Spinal cord (tissue), 10 donors: Measurements from ENCODE around the gene FAM241B. TPM values are rescaled to one million over a fixed set of nuclear protein-coding genes. Genes with fewer than 3 reads are reported as not detected.
A peak's percentile ranks its signal among the peaks of the same experiment; 100 is the strongest.

Experiments
- DNase-seq, 6 donors: peaks; one replicate each; pipeline versions ENCODE4 v3.0.0 to v3.0.0-alpha.2; 2013 to 2015; ENCODE audit warnings: low spot score in 6 of 6, low read depth in 4 of 6
- H3K27ac ChIP-seq: one replicate; pipeline ENCODE4 v1.5.1; 2013; ENCODE audit warnings: low read depth, low read length, control low read depth
- H3K27me3 ChIP-seq: one replicate; pipeline ENCODE4 v1.6.1; 2013; ENCODE audit warnings: low read length; ENCODE audit not compliant: control insufficient read depth, insufficient read depth
- H3K36me3 ChIP-seq: one replicate; pipeline ENCODE4 v1.6.1; 2013; ENCODE audit warnings: low read length; ENCODE audit not compliant: control insufficient read depth, insufficient read depth
- H3K4me1 ChIP-seq: one replicate; pipeline ENCODE4 v1.6.1; 2013; ENCODE audit warnings: low read length; ENCODE audit not compliant: control insufficient read depth, insufficient read depth
- H3K4me3 ChIP-seq: one replicate; pipeline ENCODE4 v1.5.1; 2013; ENCODE audit warnings: low read depth, low read length, control low read depth
- H3K9me3 ChIP-seq: one replicate; pipeline ENCODE4 v1.6.1; 2013; ENCODE audit warnings: low read length; ENCODE audit not compliant: control insufficient read depth, insufficient read depth
- WGBS: methylation state at CpG from one replicate; pipeline ENCODE4 v1.1.5; 2013; ENCODE audit warnings: missing lambda C conversion rate; ENCODE audit not compliant: insufficient coverage; 5-methylcytosine and 5-hydroxymethylcytosine counted together
- long read RNA-seq, 4 donors: transcript quantifications; one replicate each; lab custom pipeline, GENCODE V29; 2026
- polyA plus RNA-seq, 2 donors: library from polyadenylated mRNA; unstranded; fragments of 120-200 nt; gene quantifications; one replicate each; pipeline ENCODE4 v1.2.1, GENCODE V29; 2013; ENCODE audit not compliant: insufficient read length in 2 of 2
- total RNA-seq, 2 donors: library from RNA; depleted of rRNA in 1 of 2; stranded (reverse); fragments of 120-200 nt in 1 of 2; fragments of >200 nt in 1 of 2; gene quantifications; one replicate each; pipeline versions ENCODE4 v1.2.3 to v1.2.4, GENCODE V29; 2013 to 2014
- donor health status: healthy.

The FAM241B gene
- total RNA-seq (1 to 10 TPM; 5.1 to 9.8 TPM), polyA plus RNA-seq (10 to 100 TPM; 40.1 to 45.0 TPM)
- long read RNA-seq, donor 1, transcript FAM241B-201 (4 exons, 1,065 nt), result major isoform, 21 of 22 reads
- long read RNA-seq, donor 1, partial matches to known transcripts, result 0 of 22 reads
- long read RNA-seq, donor 1, other reads (novel, unspliced or antisense), result 0 of 22 reads
- long read RNA-seq, donor 2, partial matches to known transcripts, result 0 of 3 reads
- long read RNA-seq, donor 2, other reads (novel, unspliced or antisense), result 0 of 3 reads
- long read RNA-seq, donor 3, partial matches to known transcripts, result 0 of 5 reads
- long read RNA-seq, donor 3, other reads (novel, unspliced or antisense), result 0 of 5 reads
- long read RNA-seq, donor 4, transcript FAM241B-201 (4 exons, 1,065 nt), result major isoform, 10 of 24 reads
- long read RNA-seq, donor 4, partial matches to known transcripts, result 14 of 24 reads
- long read RNA-seq, donor 4, other reads (novel, unspliced or antisense), result 0 of 24 reads

- Histone ChIP-seq H3K4me1 (peaks cover 21% of the 10 kb centered on the region), H3K36me3 (peaks cover 25% of the 10 kb centered on the region), H3K4me3 (peak within 1 kb of the TSS; percentile 41), H3K27me3 (peaks cover 4% of the 10 kb centered on the region), H3K9me3 (no peaks in the 10 kb centered on the region), H3K27ac (no peak within 1 kb of the TSS)
- peak in 2 of 6 donors; percentile 83 to 90 for DNase-seq
- WGBS, result under 1% methylated on average over 67 of the region's 72 CpGs
Measured at GRCh38 chr10:69629897-69630650, at the start of gene FAM241B. Gene FAM241B (plus strand): TSS chr10:69630247. CDS start chr10:69631744, 1,497 bp downstream.

- H3K36me3 ChIP-seq, result no peaks in the 10 kb centered on the region
- no peak overlapping the region for H3K4me3 ChIP-seq
- peaks cover 13% of the 10 kb centered on the region for H3K4me1 ChIP-seq
- H3K9me3 ChIP-seq, result no peaks in the 10 kb centered on the region
- DNase-seq, result no peak
- H3K27me3 ChIP-seq, result peaks cover 53% of the 10 kb centered on the region
- H3K27ac ChIP-seq, result no peak overlapping the region
- WGBS, result 76% methylated on average over 3 of the region's 5 CpGs
Measured at GRCh38 chr10:69580435-69580834, 49.6 kb upstream of the FAM241B start.

GRCh38 chr10:69583106-69583505, 46.9 kb upstream of the FAM241B start:
- Histone ChIP-seq H3K27ac (no peak overlapping the region), H3K4me3 (no peak overlapping the region), H3K27me3 (peaks cover 28% of the 10 kb centered on the region), H3K4me1 (peaks cover 3% of the 10 kb centered on the region), H3K36me3 (no peaks in the 10 kb centered on the region), H3K9me3 (no peaks in the 10 kb centered on the region)
- no peak for DNase-seq
- WGBS, result 33% methylated on average over 1 of the region's 2 CpGs

GRCh38 chr10:69584624-69585023, 45.4 kb upstream of the FAM241B start:
- no peaks in the 10 kb centered on the region for H3K9me3 ChIP-seq
- no peak overlapping the region for H3K4me3 ChIP-seq
- H3K36me3 ChIP-seq, result no peaks in the 10 kb centered on the region
- H3K4me1 ChIP-seq, result no peaks in the 10 kb centered on the region
- no peak overlapping the region for H3K27ac ChIP-seq
- peaks cover 13% of the 10 kb centered on the region for H3K27me3 ChIP-seq
- WGBS, result 93% methylated on average over 3 of the region's 3 CpGs
- no peak for DNase-seq

- DNase-seq, result no peak
- 36% methylated on average over 2 of the region's 3 CpGs for WGBS
- H3K4me1 ChIP-seq, result no peaks in the 10 kb centered on the region
- no peak overlapping the region for H3K27ac ChIP-seq
- no peaks in the 10 kb centered on the region for H3K9me3 ChIP-seq
- no peaks in the 10 kb centered on the region for H3K27me3 ChIP-seq
- H3K36me3 ChIP-seq, result no peaks in the 10 kb centered on the region
- no peak overlapping the region for H3K4me3 ChIP-seq
Measured at GRCh38 chr10:69588358-69588757, 41.7 kb upstream of the FAM241B start.

- 85% methylated on average over 4 of the region's 5 CpGs for WGBS
- peaks cover 6% of the 10 kb centered on the region for H3K27me3 ChIP-seq
Measured at GRCh38 chr10:69600761-69601330, 29.2 kb upstream of the FAM241B start.

GRCh38 chr10:69609077-69609476, 21.0 kb upstream of the FAM241B start:
- no peaks in the 10 kb centered on the region for H3K4me1 ChIP-seq
- H3K9me3 ChIP-seq, result no peaks in the 10 kb centered on the region
- WGBS, result no CpG with 5 or more reads among the region's 1 CpG
- no peak overlapping the region for H3K4me3 ChIP-seq
- no peaks in the 10 kb centered on the region for H3K36me3 ChIP-seq
- no peak overlapping the region for H3K27ac ChIP-seq
- DNase-seq, result no peak
- H3K27me3 ChIP-seq, result no peaks in the 10 kb centered on the region

More at GRCh38 chr10:69600761-69601330, 29.2 kb upstream of the FAM241B start:
- no peak overlapping the region for H3K4me3 ChIP-seq
- no peaks in the 10 kb centered on the region for H3K4me1 ChIP-seq
- H3K36me3 ChIP-seq, result no peaks in the 10 kb centered on the region
- H3K9me3 ChIP-seq, result no peaks in the 10 kb centered on the region
- no peak overlapping the region for H3K27ac ChIP-seq
- DNase-seq, result no peak

GRCh38 chr10:69612760-69613159, 17.3 kb upstream of the FAM241B start:
- Histone ChIP-seq H3K27ac (no peak overlapping the region), H3K36me3 (no peaks in the 10 kb centered on the region), H3K4me1 (no peaks in the 10 kb centered on the region), H3K9me3 (no peaks in the 10 kb centered on the region), H3K4me3 (no peak overlapping the region), H3K27me3 (no peaks in the 10 kb centered on the region)
- peak in 1 of 6 donors; percentile 61 for DNase-seq

- DNase-seq, result no peak
- H3K36me3 ChIP-seq, result no peaks in the 10 kb centered on the region
- no peak overlapping the region for H3K27ac ChIP-seq
- H3K4me3 ChIP-seq, result no peak overlapping the region
- no peaks in the 10 kb centered on the region for H3K4me1 ChIP-seq
- WGBS, result no CpG with 5 or more reads among the region's 1 CpG
- no peaks in the 10 kb centered on the region for H3K9me3 ChIP-seq
- no peaks in the 10 kb centered on the region for H3K27me3 ChIP-seq
Measured at GRCh38 chr10:69614130-69614529, 15.9 kb upstream of the FAM241B start.
